DMS53 treated with DMSO at 0.1 percent for 48 hours (cell line): ENCODE measurements around the gene HBQ1.
"Not testable (repeated sequence)": the region's sequence is repeated elsewhere in the genome, so short reads cannot be mapped to it uniquely, and the experiment has no call there.

Experiments used
- DNase-seq: peaks from one replicate; lab custom pipeline; 2025; ENCODE audit not compliant: unreplicated experiment; lab: John Stamatoyannopoulos, UW

HBQ1 gene

DNA sequence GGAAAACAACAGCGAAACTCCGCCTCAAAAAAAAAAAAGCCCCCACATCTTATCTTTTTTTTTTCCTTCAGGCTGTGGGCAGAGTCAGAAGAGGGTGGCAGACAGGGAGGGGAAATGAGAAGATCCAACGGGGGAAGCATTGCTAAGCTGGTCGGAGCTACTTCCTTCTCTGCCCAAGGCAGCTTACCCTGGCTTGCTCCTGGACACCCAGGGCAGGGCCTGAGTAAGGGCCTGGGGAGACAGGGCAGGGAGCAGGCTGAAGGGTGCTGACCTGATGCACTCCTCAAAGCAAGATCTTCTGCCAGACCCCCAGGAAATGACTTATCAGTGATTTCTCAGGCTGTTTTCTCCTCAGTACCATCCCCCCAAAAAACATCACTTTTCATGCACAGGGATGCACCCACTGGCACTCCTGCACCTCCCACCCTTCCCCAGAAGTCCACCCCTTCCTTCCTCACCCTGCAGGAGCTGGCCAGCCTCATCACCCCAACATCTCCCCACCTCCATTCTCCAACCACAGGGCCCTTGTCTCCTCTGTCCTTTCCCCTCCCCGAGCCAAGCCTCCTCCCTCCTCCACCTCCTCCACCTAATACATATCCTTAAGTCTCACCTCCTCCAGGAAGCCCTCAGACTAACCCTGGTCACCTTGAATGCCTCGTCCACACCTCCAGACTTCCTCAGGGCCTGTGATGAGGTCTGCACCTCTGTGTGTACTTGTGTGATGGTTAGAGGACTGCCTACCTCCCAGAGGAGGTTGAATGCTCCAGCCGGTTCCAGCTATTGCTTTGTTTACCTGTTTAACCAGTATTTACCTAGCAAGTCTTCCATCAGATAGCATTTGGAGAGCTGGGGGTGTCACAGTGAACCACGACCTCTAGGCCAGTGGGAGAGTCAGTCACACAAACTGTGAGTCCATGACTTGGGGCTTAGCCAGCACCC, 5.0 kb upstream of the HBQ1 start:
- no peak for DNase-seq

DNA sequence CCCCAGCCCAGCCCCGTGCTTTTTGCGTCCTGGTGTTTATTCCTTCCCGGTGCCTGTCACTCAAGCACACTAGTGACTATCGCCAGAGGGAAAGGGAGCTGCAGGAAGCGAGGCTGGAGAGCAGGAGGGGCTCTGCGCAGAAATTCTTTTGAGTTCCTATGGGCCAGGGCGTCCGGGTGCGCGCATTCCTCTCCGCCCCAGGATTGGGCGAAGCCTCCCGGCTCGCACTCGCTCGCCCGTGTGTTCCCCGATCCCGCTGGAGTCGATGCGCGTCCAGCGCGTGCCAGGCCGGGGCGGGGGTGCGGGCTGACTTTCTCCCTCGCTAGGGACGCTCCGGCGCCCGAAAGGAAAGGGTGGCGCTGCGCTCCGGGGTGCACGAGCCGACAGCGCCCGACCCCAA, 4.3 kb upstream of the HBQ1 start:
- not testable (repeated sequence) for DNase-seq

DNA sequence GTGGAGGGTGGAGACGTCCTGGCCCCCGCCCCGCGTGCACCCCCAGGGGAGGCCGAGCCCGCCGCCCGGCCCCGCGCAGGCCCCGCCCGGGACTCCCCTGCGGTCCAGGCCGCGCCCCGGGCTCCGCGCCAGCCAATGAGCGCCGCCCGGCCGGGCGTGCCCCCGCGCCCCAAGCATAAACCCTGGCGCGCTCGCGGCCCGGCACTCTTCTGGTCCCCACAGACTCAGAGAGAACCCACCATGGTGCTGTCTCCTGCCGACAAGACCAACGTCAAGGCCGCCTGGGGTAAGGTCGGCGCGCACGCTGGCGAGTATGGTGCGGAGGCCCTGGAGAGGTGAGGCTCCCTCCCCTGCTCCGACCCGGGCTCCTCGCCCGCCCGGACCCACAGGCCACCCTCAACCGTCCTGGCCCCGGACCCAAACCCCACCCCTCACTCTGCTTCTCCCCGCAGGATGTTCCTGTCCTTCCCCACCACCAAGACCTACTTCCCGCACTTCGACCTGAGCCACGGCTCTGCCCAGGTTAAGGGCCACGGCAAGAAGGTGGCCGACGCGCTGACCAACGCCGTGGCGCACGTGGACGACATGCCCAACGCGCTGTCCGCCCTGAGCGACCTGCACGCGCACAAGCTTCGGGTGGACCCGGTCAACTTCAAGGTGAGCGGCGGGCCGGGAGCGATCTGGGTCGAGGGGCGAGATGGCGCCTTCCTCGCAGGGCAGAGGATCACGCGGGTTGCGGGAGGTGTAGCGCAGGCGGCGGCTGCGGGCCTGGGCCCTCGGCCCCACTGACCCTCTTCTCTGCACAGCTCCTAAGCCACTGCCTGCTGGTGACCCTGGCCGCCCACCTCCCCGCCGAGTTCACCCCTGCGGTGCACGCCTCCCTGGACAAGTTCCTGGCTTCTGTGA, 3.5 kb upstream of the HBQ1 start, which contains the start of gene HBA1:
Gene HBA1, plus strand, starts transcription at position 204 of the 906 bp plus-strand sequence. Its CDS starts 37 bp downstream, at position 241.
- DNase-seq, result not testable (repeated sequence)

DNA sequence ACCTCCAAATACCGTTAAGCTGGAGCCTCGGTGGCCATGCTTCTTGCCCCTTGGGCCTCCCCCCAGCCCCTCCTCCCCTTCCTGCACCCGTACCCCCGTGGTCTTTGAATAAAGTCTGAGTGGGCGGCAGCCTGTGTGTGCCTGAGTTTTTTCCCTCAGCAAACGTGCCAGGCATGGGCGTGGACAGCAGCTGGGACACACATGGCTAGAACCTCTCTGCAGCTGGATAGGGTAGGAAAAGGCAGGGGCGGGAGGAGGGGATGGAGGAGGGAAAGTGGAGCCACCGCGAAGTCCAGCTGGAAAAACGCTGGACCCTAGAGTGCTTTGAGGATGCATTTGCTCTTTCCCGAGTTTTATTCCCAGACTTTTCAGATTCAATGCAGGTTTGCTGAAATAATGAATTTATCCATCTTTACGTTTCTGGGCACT, 2.9 kb upstream of the HBQ1 start:
- peak; percentile 96 for DNase-seq

DNA sequence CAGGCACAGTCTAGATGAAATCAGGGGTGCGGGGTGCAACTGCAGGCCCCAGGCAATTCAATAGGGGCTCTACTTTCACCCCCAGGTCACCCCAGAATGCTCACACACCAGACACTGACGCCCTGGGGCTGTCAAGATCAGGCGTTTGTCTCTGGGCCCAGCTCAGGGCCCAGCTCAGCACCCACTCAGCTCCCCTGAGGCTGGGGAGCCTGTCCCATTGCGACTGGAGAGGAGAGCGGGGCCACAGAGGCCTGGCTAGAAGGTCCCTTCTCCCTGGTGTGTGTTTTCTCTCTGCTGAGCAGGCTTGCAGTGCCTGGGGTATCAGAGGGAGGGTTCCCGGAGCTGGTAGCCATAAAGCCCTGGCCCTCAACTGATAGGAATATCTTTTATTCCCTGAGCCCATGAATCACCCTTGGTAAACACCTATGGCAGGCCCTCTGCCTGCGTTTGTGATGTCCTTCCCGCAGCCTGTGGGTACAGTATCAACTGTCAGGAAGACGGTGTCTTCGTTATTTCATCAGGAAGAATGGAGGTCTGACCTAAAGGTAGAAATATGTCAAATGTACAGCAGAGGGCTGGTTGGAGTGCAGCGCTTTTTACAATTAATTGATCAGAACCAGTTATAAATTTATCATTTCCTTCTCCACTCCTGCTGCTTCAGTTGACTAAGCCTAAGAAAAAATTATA, 2.1 kb upstream of the HBQ1 start:
- peak; percentile 6 for DNase-seq

DNA sequence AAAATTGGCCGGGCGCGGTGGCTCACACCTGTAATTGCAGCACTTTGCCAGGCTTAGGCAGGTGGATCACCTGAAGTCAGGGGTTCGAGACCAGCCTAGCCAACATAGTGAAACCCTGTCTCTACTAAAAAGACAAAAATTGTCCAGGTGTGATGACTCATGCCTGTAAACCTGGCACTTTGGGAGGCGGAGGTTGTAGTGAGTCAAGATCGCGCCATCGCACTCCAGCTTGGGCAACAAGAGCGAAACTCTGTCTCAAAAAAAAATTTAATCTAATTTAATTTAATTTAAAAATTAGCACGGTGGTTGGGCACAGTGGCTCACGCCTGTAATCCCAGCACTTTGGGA, 1.6 kb upstream of the HBQ1 start:
- DNase-seq, result no peak

DNA sequence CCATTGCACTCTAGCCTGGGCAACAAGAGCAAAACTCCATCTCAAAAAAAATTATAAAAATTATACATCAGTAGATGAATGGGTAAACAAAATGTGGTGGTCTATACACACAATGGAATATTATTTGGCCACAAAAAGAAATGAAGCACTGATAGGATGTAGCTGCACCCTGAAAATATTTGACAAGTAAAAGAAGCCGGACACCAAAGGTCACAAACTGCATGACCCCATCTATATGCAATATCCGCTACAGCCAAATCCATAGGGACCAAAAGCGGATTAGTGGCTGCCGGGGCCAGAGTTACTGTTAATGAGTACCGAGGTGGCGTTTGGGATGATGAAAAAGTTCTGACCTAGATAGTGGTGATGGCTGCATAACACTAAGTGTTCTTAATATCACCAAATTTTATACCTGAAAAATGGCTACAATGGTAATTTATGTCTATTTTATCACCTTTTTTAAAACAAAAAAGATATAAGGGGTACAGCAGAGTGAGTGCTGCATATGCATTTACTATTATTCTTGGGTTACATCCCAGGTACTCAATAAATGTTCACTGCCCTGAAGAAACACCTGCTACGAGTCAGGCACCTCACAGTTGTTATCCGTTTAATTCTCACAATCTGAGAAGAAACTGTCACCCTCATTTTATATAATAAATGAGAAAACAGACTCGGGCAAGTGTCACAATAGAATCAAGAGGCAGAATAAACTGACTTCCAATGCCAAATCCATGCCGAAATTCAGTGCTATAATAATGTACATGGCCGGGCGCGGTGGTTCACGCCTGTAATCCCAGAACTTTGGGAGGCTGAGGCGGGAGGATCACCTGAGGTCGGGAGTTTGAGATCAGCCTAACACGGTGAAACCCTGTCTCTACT, 807 bp upstream of the HBQ1 start:
- no peak for DNase-seq

DNA sequence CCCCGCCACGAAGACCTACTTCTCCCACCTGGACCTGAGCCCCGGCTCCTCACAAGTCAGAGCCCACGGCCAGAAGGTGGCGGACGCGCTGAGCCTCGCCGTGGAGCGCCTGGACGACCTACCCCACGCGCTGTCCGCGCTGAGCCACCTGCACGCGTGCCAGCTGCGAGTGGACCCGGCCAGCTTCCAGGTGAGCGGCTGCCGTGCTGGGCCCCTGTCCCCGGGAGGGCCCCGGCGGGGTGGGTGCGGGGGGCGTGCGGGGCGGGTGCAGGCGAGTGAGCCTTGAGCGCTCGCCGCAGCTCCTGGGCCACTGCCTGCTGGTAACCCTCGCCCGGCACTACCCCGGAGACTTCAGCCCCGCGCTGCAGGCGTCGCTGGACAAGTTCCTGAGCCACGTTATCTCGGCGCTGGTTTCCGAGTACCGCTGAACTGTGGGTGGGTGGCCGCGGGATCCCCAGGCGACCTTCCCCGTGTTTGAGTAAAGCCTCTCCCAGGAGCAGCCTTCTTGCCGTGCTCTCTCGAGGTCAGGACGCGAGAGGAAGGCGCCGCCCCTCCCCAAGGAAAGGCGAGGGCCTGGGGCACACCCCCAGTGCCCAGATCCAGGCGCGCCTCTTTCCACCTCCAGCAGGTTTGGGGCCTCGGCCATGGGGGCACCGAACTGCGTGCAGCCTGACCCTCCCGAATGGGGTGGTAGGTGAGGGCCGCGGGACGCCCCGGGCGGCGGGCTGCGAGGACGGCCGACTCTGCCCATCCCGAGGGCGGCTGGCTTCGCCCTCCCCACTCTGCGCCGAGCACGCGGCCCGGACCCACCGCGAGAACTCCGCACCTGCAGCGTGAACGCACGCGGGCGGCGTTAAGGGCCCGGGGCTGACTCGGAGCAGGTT, 664 bp downstream of the HBQ1 start:
- peak; percentile 33 for DNase-seq

DNA sequence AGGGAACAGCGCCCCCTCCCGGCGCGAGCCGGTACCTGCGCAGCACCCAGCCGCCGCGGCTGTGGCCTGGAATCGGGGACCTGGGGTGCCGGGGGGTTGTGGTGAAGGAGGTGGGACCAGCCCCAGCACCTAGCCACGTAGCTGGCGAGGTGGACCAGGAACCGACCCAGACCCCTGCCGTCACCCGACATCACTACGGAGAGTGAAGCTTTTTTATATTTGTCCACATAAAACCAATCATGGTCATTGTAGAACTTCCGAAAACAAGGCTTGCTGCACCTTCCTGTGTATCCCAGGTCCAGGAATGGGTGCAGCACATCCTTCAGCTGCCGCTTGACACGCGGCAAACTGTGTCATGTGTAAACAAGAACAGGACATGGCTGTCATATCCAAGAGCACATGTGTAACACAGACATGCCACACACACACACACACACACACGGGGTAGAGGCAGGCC, 1.3 kb downstream of the HBQ1 start:
- no peak for DNase-seq

DNA sequence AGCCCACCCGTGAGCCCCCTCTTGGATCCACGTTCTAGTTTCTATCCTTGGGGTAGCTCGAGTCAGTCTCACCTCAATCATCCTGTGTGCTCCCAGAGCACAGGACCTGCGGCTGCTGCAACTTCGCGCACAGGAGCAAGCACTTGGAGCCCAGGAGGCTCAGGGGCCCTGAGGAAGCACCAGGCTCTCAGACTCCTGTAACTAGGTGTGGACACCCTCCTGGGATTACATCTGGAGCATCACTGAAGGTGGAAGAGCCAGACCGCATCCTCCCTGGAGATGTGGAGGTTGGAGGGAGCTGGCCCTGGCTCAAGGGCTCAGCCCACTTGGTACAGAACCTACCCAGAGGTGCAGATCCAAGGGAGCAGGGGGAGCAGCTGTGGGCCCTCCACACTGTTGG, 2.7 kb downstream of the HBQ1 start:
- no peak for DNase-seq

DNA sequence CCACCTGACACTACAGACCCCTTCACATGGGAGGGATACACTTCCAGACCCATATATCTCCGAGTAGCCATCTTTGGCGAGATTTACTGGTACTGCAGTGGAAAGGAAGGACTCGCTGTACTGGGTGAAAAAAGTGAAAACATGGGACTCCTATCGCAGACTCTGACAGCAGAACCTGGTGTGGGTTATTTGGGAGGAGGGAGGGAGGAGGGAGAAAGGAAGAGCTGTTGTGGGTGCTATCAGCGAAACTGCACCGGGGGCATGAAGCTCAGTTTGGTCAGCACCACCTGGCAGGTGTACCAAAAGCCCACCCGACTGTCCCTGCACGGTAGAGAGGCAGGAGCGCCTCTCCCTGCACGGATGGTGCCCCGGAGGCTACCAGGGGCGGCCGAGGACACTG, 5.0 kb downstream of the HBQ1 start:
- no peak for DNase-seq

DNA sequence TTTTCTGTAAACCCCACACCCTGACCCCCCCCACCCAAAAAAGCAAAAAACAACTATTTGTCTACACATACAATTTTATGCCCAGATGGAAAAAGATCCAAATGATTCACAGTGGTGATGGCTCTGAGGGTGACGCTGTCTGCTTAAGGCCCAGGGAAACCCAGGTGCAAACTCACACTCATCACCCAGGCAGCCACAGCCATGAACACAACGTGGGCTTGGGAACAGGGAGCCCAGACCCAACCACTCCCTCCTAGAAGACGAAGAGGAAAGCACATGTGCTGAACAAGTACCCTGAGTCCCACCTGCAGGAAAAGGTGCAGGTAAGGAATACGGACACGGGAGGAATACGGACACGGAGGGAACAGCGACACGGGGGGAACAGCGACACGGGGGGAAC, 5.4 kb downstream of the HBQ1 start:
- no peak for DNase-seq

DNA sequence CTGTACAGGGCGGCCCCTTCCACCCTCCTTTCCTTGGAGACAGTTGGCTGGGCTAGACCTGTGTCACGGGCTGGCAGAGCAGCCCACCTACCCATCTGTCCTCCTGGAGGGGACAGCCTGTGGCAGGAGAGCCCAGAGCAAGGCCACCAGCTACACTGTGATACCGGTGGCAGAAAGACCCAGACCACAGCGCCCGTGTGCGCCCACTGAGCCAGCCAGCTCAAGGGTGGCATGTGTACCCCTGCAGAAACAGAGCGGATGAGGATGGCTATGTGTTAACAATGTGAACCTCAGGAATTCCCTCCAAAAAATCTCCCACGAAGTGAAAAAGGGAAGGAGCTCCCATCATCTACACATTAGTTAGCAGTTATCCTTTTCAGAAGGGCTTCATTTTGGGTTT, 7.1 kb downstream of the HBQ1 start:
- DNase-seq, result no peak

DNA sequence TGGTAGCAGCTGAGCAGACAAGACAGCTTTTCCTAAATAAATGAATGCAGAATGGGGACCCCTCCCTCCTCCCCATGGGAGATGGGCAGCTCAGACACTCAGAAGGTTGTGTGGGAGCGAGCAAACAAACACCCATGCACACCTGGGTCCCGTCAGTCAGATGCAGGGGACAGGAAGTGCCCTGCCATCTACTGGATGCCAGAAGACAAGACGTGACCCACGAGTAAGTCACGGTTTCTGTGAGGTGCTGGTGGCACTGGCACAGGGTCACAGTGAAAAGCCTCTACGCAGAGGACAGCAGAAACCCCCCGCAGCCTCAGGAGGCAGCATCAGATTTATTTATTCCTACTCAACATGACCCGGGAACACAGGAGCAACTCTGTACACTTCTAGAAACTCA, 8.4 kb downstream of the HBQ1 start:
- DNase-seq, result no peak

DNA sequence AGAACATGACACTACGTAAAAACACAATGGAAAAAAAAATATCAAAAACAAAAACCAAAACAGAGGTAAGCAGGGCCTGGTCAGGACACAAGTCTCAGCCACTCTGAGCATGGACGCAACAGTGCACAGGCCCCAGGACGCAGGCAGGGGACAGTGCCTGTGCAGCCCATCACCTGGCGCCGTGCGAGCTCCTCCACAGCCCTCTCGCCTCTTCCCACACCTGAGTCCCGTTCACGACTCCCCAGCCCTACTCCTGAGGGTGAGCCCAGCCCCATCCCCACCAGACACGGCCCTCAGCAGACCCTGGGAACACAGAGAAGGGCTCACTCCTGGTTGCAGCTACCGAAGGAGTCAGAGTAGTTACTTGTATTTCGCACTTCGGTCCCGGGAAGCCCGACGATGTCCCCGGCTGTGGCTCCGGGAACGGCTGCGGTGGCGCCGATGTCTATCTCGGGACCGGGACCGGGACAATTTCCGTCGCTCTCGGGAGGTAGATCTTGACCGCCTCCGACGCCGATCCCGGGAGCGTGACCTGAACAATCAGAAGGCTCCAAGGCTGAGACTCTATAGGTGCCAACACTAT, 9.4 kb downstream of the HBQ1 start:
- no peak for DNase-seq

DNA sequence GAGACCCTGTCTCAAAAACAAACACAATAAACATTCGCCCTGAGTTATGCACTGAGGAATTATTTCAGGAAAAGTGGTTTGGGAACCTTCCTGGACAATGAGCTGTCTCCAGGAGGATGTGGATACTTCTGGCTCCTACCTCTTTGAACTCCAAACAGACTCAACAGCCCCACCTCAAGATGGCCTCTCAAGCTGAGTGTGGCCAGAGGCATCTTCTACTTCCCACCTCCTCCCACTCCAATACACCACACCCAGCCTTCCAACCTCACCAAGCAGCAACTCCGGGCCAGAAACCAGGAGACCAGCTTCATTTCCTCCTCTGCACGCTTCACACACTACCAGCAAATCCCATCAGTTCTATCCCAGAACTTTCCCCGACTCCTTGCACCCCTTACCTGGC, 11.6 kb downstream of the HBQ1 start:
- DNase-seq, result no peak

DNA sequence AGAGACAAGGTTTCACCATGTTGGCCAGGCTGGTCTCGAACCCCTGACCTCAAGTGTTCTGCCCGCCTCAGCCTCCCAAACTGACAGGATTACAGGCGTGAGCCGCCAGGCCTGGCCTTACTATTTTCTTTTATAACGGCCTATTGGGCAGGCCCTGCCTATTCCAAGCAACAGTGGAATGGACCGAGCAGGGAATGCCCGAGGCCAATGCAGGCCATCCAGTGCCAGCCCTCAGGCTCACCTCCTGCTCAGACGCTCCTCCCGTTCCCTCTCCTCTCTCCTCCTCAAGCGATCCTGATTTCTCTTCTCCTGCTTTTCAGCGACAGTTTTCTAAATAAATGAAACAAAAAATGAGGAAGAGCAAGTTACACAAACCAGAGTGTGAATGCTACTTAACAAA, 12.4 kb downstream of the HBQ1 start:
- no peak for DNase-seq

DNA sequence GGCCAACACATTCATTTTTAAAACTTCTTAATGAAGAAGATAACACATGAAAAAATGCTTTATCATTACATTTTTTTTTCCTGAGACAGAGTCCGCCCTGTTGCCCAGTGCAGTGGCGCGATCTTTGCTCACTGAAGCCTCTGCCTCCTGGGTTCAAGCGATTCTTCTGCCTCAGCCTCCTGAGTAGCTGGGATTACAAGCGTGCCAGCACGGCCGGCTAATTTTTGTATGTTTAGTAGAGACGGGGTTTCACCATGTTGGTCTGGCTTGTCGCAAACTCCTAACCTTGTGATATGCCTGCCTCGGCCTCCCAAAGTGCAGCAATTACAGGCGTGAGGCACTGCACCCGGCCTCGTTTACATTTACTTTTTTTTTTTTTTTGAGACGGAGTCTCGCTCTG, 13.2 kb downstream of the HBQ1 start:
- DNase-seq, result no peak

DNA sequence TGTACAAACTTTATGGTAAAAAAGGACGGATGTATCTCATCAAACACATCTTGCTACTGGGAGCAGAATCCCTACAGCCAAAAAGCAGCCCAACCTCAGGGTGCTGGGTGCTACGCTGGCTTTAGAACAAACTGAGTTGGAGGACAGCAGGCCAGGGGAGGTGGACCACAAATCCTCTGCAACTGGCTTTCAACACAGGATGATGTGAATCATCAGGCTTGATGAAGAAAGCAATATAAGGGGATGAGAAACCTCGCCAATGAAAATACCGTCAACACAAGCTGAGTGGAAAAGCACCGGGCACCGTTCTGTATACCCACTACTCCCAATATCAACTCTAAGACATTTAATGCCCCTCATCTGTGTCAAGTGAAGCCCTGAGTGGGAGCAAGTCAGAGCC, 14.3 kb downstream of the HBQ1 start:
- DNase-seq, result no peak
